A549 treated with CORT108297 at 1 μM for 4 hours (cell line): ENCODE measurements around the gene HPGD. TPM values are rescaled to one million over a fixed set of nuclear protein-coding genes. Genes with fewer than 3 reads are reported as not detected.

Source experiments
- total RNA-seq: library from RNA; stranded (reverse); fragments of 200-300 nt; extraction: Qiagen RNA extraction; gene quantifications from 5 replicates; pipeline ENCODE4 v1.2.3, GENCODE V29; 2022

The HPGD gene
- total RNA-seq: 54.2 to 64.4 TPM (median 56.7 TPM) in 5 replicates

DNA sequence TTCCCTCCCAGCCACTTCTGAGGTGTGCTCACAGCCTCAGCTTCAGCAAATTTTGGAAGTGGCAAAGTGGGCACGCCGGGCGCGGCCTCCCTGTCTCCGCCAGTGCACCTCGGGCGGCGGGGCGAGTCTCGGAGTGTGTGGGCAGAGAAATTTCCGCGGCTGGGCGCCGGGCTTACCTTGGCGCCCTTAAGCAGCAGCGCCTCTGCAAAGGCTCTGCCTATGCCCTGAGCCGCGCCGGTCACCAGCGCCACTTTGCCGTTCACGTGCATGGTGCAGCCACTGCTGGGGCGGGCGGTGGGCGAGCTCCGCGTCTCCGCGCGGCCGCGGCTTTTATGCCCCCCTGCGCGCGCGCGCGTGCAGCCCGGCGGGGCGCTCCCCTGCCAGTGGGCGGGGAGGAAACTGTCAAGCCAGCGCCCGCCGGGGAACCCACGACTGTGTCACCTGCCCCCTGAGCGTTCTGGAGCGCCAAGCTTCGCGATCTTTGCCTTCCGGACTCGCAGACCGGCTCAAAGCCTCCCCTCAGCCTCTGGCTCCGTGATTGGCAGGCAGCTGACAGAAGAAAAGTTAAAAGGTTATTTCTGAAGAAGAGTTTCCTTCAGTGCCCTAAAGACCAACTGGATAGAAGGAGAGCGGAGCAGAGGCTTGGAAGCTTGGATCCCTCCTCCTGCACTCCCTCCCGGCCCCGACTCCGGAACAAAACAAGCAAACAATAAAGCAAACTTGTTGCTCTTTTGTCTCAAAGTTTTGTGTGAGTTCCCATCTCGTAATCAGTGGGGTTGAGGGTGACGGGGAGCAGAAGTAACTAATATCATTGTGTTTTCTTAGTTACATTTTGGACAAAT is at the start of gene HPGD:
Gene HPGD, minus strand, starts transcription at position 306 of the 842 bp plus-strand sequence. Its CDS starts 37 bp downstream, at position 269.

Other genes starting within 250 kb of the HPGD start
- 8.4 to 11.1 TPM (median 10.1 TPM) in 5 replicates for gene FBXO8, start 238.8 kb downstream of the HPGD start, total RNA-seq
- gene CEP44, start 238.6 kb downstream of the HPGD start, total RNA-seq: 4.3 to 8.1 TPM (median 6.1 TPM) in 5 replicates